GM23338 (cell line): ENCODE data around the gene LYRM9. TPM values are rescaled to one million over a fixed set of nuclear protein-coding genes. Genes with fewer than 3 reads are reported as not detected.
A peak's percentile ranks its signal among the peaks of the same experiment; 100 is the strongest.

Experiments
- ATAC-seq: fragments of 200-7000 bp; cut with Tn5 transposase; 3 replicates; pipeline ENCODE4 v1.9.1; 2020
- DNase-seq: peaks from one replicate; pipeline ENCODE4 v3.0.0-alpha.2; 2015; ENCODE audit warnings: low spot score
- H2AFZ ChIP-seq: fragments of 200-600 bp; sonication (generic); 2 replicates; pipeline ENCODE4 v1.8.0; 2016; ENCODE audit warnings: antibody characterized with exemption, mild to moderate bottlenecking, moderate library complexity
- H3F3A ChIP-seq: fragments of 200-600 bp; sonication (generic); replicated peaks from 2 replicates; pipeline ENCODE4 v1.8.0; 2017; ENCODE audit warnings: antibody characterized with exemption, mixed run types, low read depth
- H3K27ac ChIP-seq: fragments of 200-600 bp; sonication (generic); 2 replicates; pipeline ENCODE4 v1.6.1; 2016; ENCODE audit warnings: low read depth
- H3K27me3 ChIP-seq: fragments of 200-600 bp; sonication (generic); 2 replicates; pipeline ENCODE4 v1.8.0; 2016; ENCODE audit warnings: mild to moderate bottlenecking, mixed run types, moderate library complexity; ENCODE audit not compliant: insufficient read depth
- H3K36me3 ChIP-seq: fragments of 200-600 bp; sonication (generic); 2 replicates; pipeline ENCODE4 v1.8.0; 2016; ENCODE audit warnings: mild to moderate bottlenecking; ENCODE audit not compliant: insufficient read depth
- H3K4me1 ChIP-seq: fragments of 200-600 bp; sonication (generic); 2 replicates; pipeline ENCODE4 v1.8.0; 2016; ENCODE audit warnings: mild to moderate bottlenecking, moderate library complexity; ENCODE audit not compliant: insufficient read depth
- H3K4me2 ChIP-seq: fragments of 200-600 bp; sonication (generic); 2 replicates; pipeline ENCODE4 v1.7.1; 2017; ENCODE audit warnings: mixed run types
- H3K4me3 ChIP-seq: fragments of 200-600 bp; sonication (generic); 2 replicates; pipeline ENCODE4 v1.6.1; 2016; ENCODE audit warnings: mixed run types
- H3K79me2 ChIP-seq: fragments of 200-600 bp; sonication (generic); replicated peaks from 2 replicates; pipeline ENCODE4 v1.8.0; 2017; ENCODE audit warnings: mild to moderate bottlenecking; ENCODE audit not compliant: insufficient read depth
- H3K9me2 ChIP-seq: fragments of 200-600 bp; sonication (generic); 2 replicates; pipeline ENCODE4 v1.8.0; 2017; ENCODE audit not compliant: insufficient read depth
- H4K20me1 ChIP-seq: fragments of 200-600 bp; sonication (generic); replicated peaks from 2 replicates; pipeline ENCODE4 v1.8.0; 2017; ENCODE audit warnings: mild to moderate bottlenecking; ENCODE audit not compliant: insufficient read depth
- H3K27ac Mint-ChIP-seq: 2 replicates; pipeline ENCODE4 v1.8.0; 2020; ENCODE audit warnings: inconsistent platforms, mild to moderate bottlenecking, moderate library complexity, mixed read lengths
- H3K27me3 Mint-ChIP-seq: 3 replicates; pipeline ENCODE4 v1.8.0; 2022; ENCODE audit warnings: low read depth, mild to moderate bottlenecking, moderate library complexity, mixed read lengths, inconsistent platforms; ENCODE audit not compliant: insufficient read depth, poor library complexity
- H3K36me3 Mint-ChIP-seq: 3 replicates; pipeline ENCODE4 v1.8.0; 2021; ENCODE audit warnings: low read depth, mild to moderate bottlenecking, inconsistent platforms, moderate library complexity, mixed read lengths
- H3K4me1 Mint-ChIP-seq: 3 replicates; pipeline ENCODE4 v1.8.0; 2020; ENCODE audit warnings: mild to moderate bottlenecking, inconsistent platforms, mixed read lengths
- H3K4me3 Mint-ChIP-seq: 3 replicates; pipeline ENCODE4 v1.8.0; 2021; ENCODE audit warnings: moderate library complexity, mild to moderate bottlenecking, inconsistent platforms, mixed read lengths
- H3K9me3 Mint-ChIP-seq: 3 replicates; pipeline ENCODE4 v1.8.0; 2020; ENCODE audit warnings: moderate library complexity, mild to moderate bottlenecking, inconsistent platforms, mixed read lengths
- CREB1 ChIP-seq: fragments of 250-450 bp; sonication (Bioruptor Pico); IDR thresholded peaks from 2 replicates; pipeline ENCODE4 v1.5.0; 2020; ENCODE audit warnings: low read depth, mild to moderate bottlenecking, moderate library complexity
- EZH2phosphoT487 ChIP-seq: fragments of 200-600 bp; sonication (generic); IDR thresholded peaks from one replicate; pipeline ENCODE4 v1.8.1; 2018; ENCODE audit warnings: antibody characterized with exemption; ENCODE audit not compliant: unreplicated experiment
- JUNB ChIP-seq: IDR thresholded peaks from one replicate; pipeline ENCODE4 v1.6.1; 2016; ENCODE audit warnings: antibody characterized with exemption; ENCODE audit not compliant: unreplicated experiment
- NANOG ChIP-seq: IDR thresholded peaks from 2 replicates; pipeline ENCODE4 v1.6.1; 2016; ENCODE audit warnings: antibody characterized with exemption, borderline replicate concordance
- POLR2AphosphoS5 ChIP-seq: IDR thresholded peaks from 2 replicates; pipeline ENCODE4 v1.6.1; 2016; ENCODE audit warnings: antibody characterized with exemption, low read depth
- ZNF331 ChIP-seq: fragments of 250-450 bp; sonication (Bioruptor Pico); IDR thresholded peaks from 2 replicates; pipeline ENCODE4 v1.5.0; 2020; ENCODE audit warnings: low read depth, mild to moderate bottlenecking, moderate library complexity
- polyA plus RNA-seq: library from polyadenylated mRNA; unstranded; fragments of >200 nt; fragmentation: Nextera tagmentation; extraction: Ambion mirVana; gene quantifications from 2 replicates; pipeline ENCODE4 v1.2.1, GENCODE V29; 2016
- total RNA-seq: library from RNA; depleted of rRNA; stranded (reverse); fragments of >200 nt; shearing (Covaris generic); gene quantifications from 2 replicates; pipeline ENCODE4 v1.2.3, GENCODE V29; 2014
- TF ChIP-seq, protein P1 (sequence below), 2 experiments: fragments of 200-600 bp in 1 of 2; sonication (generic) in 1 of 2; conservative IDR thresholded peaks; 2 replicates each; pipeline versions ENCODE4 v1.5.1 to v1.6.1; 2016 to 2017; ENCODE audit warnings: antibody characterized with exemption in 2 of 2, low read depth in 2 of 2, mild to moderate bottlenecking in 2 of 2, moderate library complexity in 1 of 2
- TF ChIP-seq, protein P2 (sequence below): IDR thresholded peaks from one replicate; pipeline ENCODE4 v1.6.1; 2018; ENCODE audit warnings: antibody characterized with exemption; ENCODE audit not compliant: unreplicated experiment

LYRM9 gene
- total and polyA plus RNA-seq, 2 experiments from 2014 or later, result 4.7 to 6.2 TPM

DNA sequence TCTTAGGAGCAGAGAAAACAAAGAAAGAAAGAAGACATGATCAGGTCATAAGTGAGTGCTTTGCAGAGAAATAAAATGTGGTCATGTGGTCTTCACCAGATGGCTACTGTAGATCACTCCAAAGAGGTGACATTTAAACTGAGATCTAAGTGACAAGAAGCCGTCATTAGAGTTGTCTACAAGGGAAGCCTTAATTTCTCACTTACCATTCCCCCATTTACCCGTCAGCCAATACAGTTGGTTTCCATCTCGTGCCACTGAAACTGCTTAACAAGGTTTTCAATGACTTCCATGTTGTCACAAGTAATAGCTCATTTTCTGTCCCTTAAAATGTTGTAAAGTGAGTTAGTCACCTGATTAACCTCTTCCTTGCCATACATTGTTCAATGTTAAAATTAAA lies 6.4 kb upstream of the LYRM9 start:
- no peaks in the 10 kb centered on the region for H3K36me3 ChIP-seq
- Mint-ChIP-seq H3K4me3 (no peak overlapping the region), H3K4me1 (peaks cover 40% of the 10 kb centered on the region), H3K36me3 (no peaks in the 10 kb centered on the region), H3K9me3 (no peaks in the 10 kb centered on the region), H3K27ac (no peak overlapping the region), H3K27me3 (peaks cover 14% of the 10 kb centered on the region)
- no peak overlapping the region for H3K4me3 ChIP-seq
- H3K9me2 ChIP-seq, result 0 out of 2 replicates have a peak, but pooled peaks cover 3% of the 10 kb centered on the region
- peaks cover 30% of the 10 kb centered on the region for H3K4me1 ChIP-seq
- no peak overlapping the region for H3K27ac ChIP-seq
- no peaks in the 10 kb centered on the region for H4K20me1 ChIP-seq
- H3K79me2 ChIP-seq, result no peaks in the 10 kb centered on the region
- no peak for ATAC-seq
- DNase-seq, result no peak
- H2AFZ ChIP-seq, result no peak overlapping the region
- no peaks in the 10 kb centered on the region for H3K27me3 ChIP-seq
- H3K4me2 ChIP-seq, result no peak overlapping the region
- H3F3A ChIP-seq, result no peaks in the 10 kb centered on the region
- no peak for TF ChIP-seq JUNB

DNA sequence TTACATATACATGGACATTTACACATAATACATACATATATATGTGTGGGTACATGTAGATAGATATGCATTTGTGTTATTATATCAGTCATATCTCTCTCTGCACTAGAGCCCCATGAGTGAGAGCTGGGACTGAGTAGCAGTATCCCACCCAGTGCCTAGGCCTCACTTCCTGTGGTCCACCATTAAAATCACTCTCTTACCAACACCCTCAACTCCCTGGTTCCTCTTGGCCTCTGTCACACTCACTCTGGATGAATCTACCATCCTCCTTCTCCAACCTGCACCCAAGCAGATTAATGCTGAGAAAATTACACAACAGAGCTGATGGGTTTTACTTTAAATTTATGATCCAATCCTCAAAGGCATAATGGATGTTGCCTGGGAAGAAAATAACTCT lies 4.9 kb upstream of the LYRM9 start:
- Histone ChIP-seq H4K20me1 (no peaks in the 10 kb centered on the region), H3K4me2 (no peak overlapping the region), H3K4me3 (no peak overlapping the region), H3K36me3 (no peaks in the 10 kb centered on the region), H3K79me2 (no peaks in the 10 kb centered on the region), H3F3A (no peaks in the 10 kb centered on the region), H3K27ac (no peak overlapping the region), H3K27me3 (no peaks in the 10 kb centered on the region), H2AFZ (no peak overlapping the region), H3K9me2 (0 out of 2 replicates have a peak, but pooled peaks cover 3% of the 10 kb centered on the region), H3K4me1 (peaks cover 36% of the 10 kb centered on the region)
- H3K4me3 Mint-ChIP-seq, result no peak overlapping the region
- no peak for TF ChIP-seq POLR2AphosphoS5
- TF ChIP-seq CREB1 (CRISPR knock-in tag), result no peak
- TF ChIP-seq ZNF331, result no peak
- peaks cover 45% of the 10 kb centered on the region for H3K4me1 Mint-ChIP-seq
- no peaks in the 10 kb centered on the region for H3K9me3 Mint-ChIP-seq
- no peaks in the 10 kb centered on the region for H3K36me3 Mint-ChIP-seq
- no peak for DNase-seq
- no peak for ATAC-seq
- H3K27ac Mint-ChIP-seq, result no peak overlapping the region
- peaks cover 16% of the 10 kb centered on the region for H3K27me3 Mint-ChIP-seq

DNA sequence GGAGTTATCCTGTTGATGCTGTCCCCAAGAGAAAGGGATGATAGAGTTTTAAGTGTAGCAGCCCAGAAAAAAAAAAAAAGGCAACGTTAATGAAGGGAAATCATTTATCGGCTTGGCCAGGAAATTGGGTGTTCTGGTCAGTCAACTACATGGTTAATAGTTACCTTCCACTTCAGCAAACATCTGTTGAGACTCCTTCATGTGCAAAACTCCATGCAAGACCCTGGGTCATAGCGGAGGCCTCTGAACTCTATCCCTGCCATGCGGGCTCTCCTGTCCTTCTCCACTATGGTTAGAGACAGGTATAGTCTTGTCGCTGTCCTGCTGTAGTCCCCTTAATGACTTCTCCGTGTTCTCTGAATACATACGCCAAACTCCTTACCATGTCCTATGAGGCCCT lies 3.5 kb upstream of the LYRM9 start:
- H3K4me1 ChIP-seq, result peaks cover 42% of the 10 kb centered on the region
- no peaks in the 10 kb centered on the region for H3K79me2 ChIP-seq
- 0 out of 2 replicates have a peak overlapping the region, but pooled peaks have one; percentile 65 for H3K4me2 ChIP-seq
- no peaks in the 10 kb centered on the region for H3K9me3 Mint-ChIP-seq
- H3K27me3 Mint-ChIP-seq, result peaks cover 18% of the 10 kb centered on the region
- H3K27ac Mint-ChIP-seq, result no peak overlapping the region
- no peaks in the 10 kb centered on the region for H3K36me3 ChIP-seq
- no peaks in the 10 kb centered on the region for H3K36me3 Mint-ChIP-seq
- no peak for ATAC-seq
- H3K27me3 ChIP-seq, result peaks cover 9% of the 10 kb centered on the region
- no peak overlapping the region for H3K27ac ChIP-seq
- peaks cover 48% of the 10 kb centered on the region for H3K4me1 Mint-ChIP-seq
- H2AFZ ChIP-seq, result peak overlapping the region; percentile 24; the same call in 1 of the 2 replicates
- no peak for DNase-seq
- H3F3A ChIP-seq, result no peaks in the 10 kb centered on the region; the same call in 1 of the 2 replicates
- H3K9me2 ChIP-seq, result no peaks in the 10 kb centered on the region
- no peak overlapping the region for H3K4me3 Mint-ChIP-seq
- no peak overlapping the region for H3K4me3 ChIP-seq
- no peaks in the 10 kb centered on the region for H4K20me1 ChIP-seq
- TF ChIP-seq JUNB (no peak), NANOG (no peak), POLR2AphosphoS5 (no peak), CREB1 (CRISPR knock-in tag) (no peak), ZNF331 (no peak), EZH2phosphoT487 (no peak)
- TF ChIP-seq, protein P1, sequence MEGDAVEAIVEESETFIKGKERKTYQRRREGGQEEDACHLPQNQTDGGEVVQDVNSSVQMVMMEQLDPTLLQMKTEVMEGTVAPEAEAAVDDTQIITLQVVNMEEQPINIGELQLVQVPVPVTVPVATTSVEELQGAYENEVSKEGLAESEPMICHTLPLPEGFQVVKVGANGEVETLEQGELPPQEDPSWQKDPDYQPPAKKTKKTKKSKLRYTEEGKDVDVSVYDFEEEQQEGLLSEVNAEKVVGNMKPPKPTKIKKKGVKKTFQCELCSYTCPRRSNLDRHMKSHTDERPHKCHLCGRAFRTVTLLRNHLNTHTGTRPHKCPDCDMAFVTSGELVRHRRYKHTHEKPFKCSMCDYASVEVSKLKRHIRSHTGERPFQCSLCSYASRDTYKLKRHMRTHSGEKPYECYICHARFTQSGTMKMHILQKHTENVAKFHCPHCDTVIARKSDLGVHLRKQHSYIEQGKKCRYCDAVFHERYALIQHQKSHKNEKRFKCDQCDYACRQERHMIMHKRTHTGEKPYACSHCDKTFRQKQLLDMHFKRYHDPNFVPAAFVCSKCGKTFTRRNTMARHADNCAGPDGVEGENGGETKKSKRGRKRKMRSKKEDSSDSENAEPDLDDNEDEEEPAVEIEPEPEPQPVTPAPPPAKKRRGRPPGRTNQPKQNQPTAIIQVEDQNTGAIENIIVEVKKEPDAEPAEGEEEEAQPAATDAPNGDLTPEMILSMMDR (conservative IDR thresholded peaks at IDR 0.05; ENCODE audit: low read depth in 2 of 2), result no peak
- TF ChIP-seq, protein P2, sequence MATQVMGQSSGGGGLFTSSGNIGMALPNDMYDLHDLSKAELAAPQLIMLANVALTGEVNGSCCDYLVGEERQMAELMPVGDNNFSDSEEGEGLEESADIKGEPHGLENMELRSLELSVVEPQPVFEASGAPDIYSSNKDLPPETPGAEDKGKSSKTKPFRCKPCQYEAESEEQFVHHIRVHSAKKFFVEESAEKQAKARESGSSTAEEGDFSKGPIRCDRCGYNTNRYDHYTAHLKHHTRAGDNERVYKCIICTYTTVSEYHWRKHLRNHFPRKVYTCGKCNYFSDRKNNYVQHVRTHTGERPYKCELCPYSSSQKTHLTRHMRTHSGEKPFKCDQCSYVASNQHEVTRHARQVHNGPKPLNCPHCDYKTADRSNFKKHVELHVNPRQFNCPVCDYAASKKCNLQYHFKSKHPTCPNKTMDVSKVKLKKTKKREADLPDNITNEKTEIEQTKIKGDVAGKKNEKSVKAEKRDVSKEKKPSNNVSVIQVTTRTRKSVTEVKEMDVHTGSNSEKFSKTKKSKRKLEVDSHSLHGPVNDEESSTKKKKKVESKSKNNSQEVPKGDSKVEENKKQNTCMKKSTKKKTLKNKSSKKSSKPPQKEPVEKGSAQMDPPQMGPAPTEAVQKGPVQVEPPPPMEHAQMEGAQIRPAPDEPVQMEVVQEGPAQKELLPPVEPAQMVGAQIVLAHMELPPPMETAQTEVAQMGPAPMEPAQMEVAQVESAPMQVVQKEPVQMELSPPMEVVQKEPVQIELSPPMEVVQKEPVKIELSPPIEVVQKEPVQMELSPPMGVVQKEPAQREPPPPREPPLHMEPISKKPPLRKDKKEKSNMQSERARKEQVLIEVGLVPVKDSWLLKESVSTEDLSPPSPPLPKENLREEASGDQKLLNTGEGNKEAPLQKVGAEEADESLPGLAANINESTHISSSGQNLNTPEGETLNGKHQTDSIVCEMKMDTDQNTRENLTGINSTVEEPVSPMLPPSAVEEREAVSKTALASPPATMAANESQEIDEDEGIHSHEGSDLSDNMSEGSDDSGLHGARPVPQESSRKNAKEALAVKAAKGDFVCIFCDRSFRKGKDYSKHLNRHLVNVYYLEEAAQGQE, result no peak
